ENCODE data around the gene RANBP3. TPM values are rescaled to one million over a fixed set of nuclear protein-coding genes. Genes with fewer than 3 reads are reported as not detected.

Gene RANBP3
- total and polyA plus RNA-seq, 8 donors: 64.6 to 91.9 (median 77.1) TPM

DNA sequence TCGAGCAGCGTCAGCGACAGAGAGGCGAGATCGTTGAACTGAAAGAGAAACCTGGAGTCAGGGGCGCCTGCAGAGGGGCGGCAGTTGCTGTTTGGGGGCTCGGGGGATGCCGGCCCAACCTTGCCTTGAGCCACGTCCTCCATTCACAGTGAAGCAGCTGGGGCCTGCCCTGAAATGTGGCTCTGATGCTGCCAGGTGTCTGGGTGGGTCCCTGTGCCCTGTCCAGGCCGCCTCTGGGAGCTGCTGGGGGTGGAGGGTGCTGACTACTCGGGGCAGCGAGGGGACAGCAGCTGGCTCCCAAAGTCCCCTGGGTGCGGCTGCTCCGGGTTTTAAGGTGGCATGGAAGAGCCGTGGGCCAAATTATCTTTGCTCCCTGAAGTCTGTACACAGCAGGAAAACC, 17.7 kb upstream of the RANBP3 start:
- ATAC-seq: no peak

DNA sequence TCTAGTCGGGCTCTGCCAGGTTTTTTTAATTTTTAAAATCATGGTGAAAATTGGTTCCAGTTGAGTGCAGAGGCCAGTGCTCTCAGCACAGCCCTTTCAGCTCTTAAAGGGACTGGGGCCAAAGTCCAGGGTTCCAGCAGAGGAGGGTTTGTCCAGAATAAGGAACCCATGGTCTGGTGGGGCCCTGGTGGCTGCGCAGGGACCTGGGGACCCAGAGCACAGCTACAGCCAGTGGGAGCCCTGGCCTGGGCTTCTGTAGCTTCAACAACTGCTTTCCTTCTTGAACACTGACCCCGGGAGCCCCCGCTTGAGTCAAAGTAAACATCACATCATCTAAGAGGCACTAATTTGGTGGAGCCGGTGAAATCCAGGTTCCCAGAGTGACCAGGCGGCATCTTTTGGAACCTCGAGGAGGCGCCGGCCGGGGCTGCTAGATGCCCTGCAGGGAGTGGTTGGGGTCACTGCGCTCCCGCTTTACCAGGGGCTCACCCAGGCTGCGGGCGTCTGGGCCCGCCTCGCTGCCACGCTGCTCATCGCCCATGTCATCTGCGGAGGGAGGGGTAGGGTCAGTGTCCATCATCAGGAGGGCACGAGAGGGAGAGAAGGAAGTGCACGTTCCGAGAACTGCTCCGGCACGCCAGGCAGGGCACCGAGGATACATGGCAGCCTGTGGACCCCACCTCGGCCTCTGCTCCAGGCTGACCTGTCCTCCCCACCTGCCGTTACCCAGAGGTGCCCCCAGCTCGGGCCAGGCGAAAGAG, 16.6 kb upstream of the RANBP3 start:
- Histone ChIP-seq H3K27ac (peak overlapping the region in 1 of 2 donors; percentile 1), H3K4me3 (no peak overlapping the region), H3K36me3 (peaks cover 0 to 45% of the 10 kb centered on the region in 2 donors), H3K27me3 (no peaks in the 10 kb centered on the region), H3K9me3 (no peaks in the 10 kb centered on the region), H3K4me1 (peaks cover 4 to 17% of the 10 kb centered on the region in 2 donors)
- intact Hi-C loops (cut with DNase I): no loop called here
- DNase-seq (no peak), ATAC-seq (no peak)
- TF ChIP-seq CTCF (IDR thresholded peaks at IDR 0.05): no peak

More for the DNA sequence above, 17.7 kb upstream of the RANBP3 start:
- no peak overlapping the region for H3K4me3 ChIP-seq
- H3K9me3 ChIP-seq: no peaks in the 10 kb centered on the region
- DNase-seq: no peak
- intact Hi-C loops (cut with DNase I): no loop called here
- no peaks in the 10 kb centered on the region for H3K27me3 ChIP-seq
- H3K27ac ChIP-seq: no peak overlapping the region
- H3K36me3 ChIP-seq: peaks cover 0 to 55% of the 10 kb centered on the region in 2 donors
- TF ChIP-seq CTCF (IDR thresholded peaks at IDR 0.05): no peak
- H3K4me1 ChIP-seq: peaks cover 4 to 17% of the 10 kb centered on the region in 2 donors

- DNase-seq: peak in 2 of 4 donors; percentile 79 to 89
- peak overlapping the region in 1 of 2 donors; percentile 1 for H3K27ac ChIP-seq
- H3K4me3 ChIP-seq: no peak overlapping the region
- peak; percentile 28 for ATAC-seq
- TF ChIP-seq CTCF (IDR thresholded peaks at IDR 0.05): no peak
- no peaks in the 10 kb centered on the region for H3K27me3 ChIP-seq
- intact Hi-C loops (cut with DNase I): no loop called here
- H3K9me3 ChIP-seq: no peaks in the 10 kb centered on the region
- peaks cover 0 to 37% of the 10 kb centered on the region in 2 donors for H3K36me3 ChIP-seq
- peaks cover 4 to 17% of the 10 kb centered on the region in 2 donors for H3K4me1 ChIP-seq
Measured at GRCh38 chr19:5993648-5994358, 15.9 kb upstream of the RANBP3 start.

DNA sequence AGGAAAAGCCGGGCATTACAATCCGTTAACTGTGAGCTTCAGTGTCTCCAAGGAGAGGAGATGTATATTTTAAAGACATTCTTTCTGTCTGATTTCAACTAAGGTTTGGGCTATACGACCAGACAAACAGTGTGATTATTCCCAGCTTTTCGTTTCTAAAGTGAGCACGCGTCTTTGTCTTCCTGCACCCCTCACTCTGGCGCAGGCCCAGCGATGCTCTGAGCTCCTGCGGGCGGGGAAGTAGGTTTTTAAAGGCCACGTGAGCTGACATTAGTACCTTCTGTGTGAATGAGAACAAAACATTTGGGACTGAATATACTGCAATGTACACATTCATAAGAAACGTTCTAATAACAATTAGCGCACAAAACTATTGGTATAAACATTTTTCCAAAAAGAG, 15.3 kb upstream of the RANBP3 start:
- H3K27ac ChIP-seq: no peak overlapping the region
- no peaks in the 10 kb centered on the region for H3K9me3 ChIP-seq
- intact Hi-C loops (cut with DNase I): no loop called here
- ATAC-seq: no peak
- no peak for DNase-seq
- TF ChIP-seq CTCF (IDR thresholded peaks at IDR 0.05): no peak
- peaks cover 0 to 36% of the 10 kb centered on the region in 2 donors for H3K36me3 ChIP-seq
- H3K4me3 ChIP-seq: no peak overlapping the region
- H3K27me3 ChIP-seq: no peaks in the 10 kb centered on the region
- peaks cover 4 to 17% of the 10 kb centered on the region in 2 donors for H3K4me1 ChIP-seq

DNA sequence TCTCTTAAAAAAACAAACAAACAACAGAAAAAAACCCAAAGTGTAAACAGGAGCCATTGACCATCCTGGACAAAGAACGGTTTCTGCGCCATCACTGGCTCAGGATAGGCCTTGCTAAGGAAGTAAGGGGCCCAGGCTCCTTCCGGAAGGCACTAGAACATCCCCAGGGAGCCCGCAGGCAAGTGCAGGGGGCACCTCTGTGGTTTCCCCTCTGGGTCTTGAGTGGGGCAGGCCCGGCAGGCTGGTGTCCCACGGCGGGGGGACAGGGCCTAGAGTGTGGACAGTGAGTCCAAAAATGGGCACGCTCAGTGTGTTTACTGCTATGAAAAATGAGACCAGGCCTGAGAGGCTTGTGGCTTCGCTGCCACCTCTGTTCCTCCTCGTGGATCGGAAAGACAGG, 14.8 kb upstream of the RANBP3 start:
- no peak for ATAC-seq
- H3K27ac ChIP-seq: no peak overlapping the region

More for the DNA sequence above, 14.8 kb upstream of the RANBP3 start:
- no peak overlapping the region for H3K4me3 ChIP-seq
- no peak for TF ChIP-seq CTCF (IDR thresholded peaks at IDR 0.05)
- H3K27me3 ChIP-seq: no peaks in the 10 kb centered on the region
- DNase-seq: no peak
- H3K36me3 ChIP-seq: peaks cover 0 to 35% of the 10 kb centered on the region in 2 donors
- intact Hi-C loops (cut with DNase I): no loop called here
- H3K4me1 ChIP-seq: peaks cover 4 to 19% of the 10 kb centered on the region in 2 donors
- H3K9me3 ChIP-seq: no peaks in the 10 kb centered on the region
